Astrocyte (in vitro differentiated cells and primary cell): Measurements from ENCODE around the gene CEP41. TPM values are rescaled to one million over a fixed set of nuclear protein-coding genes. Genes with fewer than 3 reads are reported as not detected.

Experiments used
- DNase-seq: peaks from one replicate; pipeline ENCODE4 v3.0.0-alpha.2; 2010; ENCODE audit warnings: low read depth
- FAIRE-seq: peaks from 2 replicates; lab custom pipeline; 2011; peaks lifted over from hg19 to GRCh38; lab: Jason Lieb, UNC
- H2AFZ ChIP-seq: 2 replicates; pipeline ENCODE4 v1.6.0; 2012; ENCODE audit warnings: low read depth, low read length, inconsistent platforms
- H3K27ac ChIP-seq: 2 replicates; pipeline ENCODE4 v1.5.1; 2011; ENCODE audit warnings: low read depth, low read length, inconsistent platforms
- H3K27me3 ChIP-seq: 2 replicates; pipeline ENCODE4 v1.6.0; 2011; ENCODE audit warnings: low read length, inconsistent platforms; ENCODE audit not compliant: insufficient read depth
- H3K36me3 ChIP-seq: 2 replicates; pipeline ENCODE4 v1.5.1; 2011; ENCODE audit warnings: low read length, inconsistent platforms; ENCODE audit not compliant: insufficient read depth
- H3K4me1 ChIP-seq: 2 replicates; pipeline ENCODE4 v1.5.1; 2011; ENCODE audit warnings: low read length, inconsistent platforms; ENCODE audit not compliant: insufficient read depth
- H3K4me2 ChIP-seq: 2 replicates; pipeline ENCODE4 v1.6.0; 2012; ENCODE audit warnings: low read length, inconsistent platforms
- H3K4me3 ChIP-seq: 2 replicates; pipeline ENCODE4 v1.5.1; 2011; ENCODE audit warnings: low read depth, mild to moderate bottlenecking, low read length, inconsistent platforms; ENCODE audit not compliant: insufficient read depth
- H3K79me2 ChIP-seq: 2 replicates; pipeline ENCODE4 v1.6.0; 2012; ENCODE audit warnings: mild to moderate bottlenecking, low read length, inconsistent platforms; ENCODE audit not compliant: insufficient read depth
- H3K9ac ChIP-seq: 2 replicates; pipeline ENCODE4 v1.6.0; 2012; ENCODE audit warnings: mild to moderate bottlenecking, low read length, inconsistent platforms
- H3K9me3 ChIP-seq: 2 replicates; pipeline ENCODE4 v1.5.1; 2012; ENCODE audit warnings: low read depth, mild to moderate bottlenecking, low read length, inconsistent platforms; ENCODE audit not compliant: insufficient read depth
- H4K20me1 ChIP-seq: 2 replicates; pipeline ENCODE4 v1.6.0; 2012; ENCODE audit warnings: low read length, inconsistent platforms; ENCODE audit not compliant: insufficient read depth
- H3K27ac Mint-ChIP-seq: one replicate; pipeline ENCODE4 v1.8.0; 2021; ENCODE audit warnings: mild to moderate bottlenecking, mixed read lengths; ENCODE audit not compliant: unreplicated experiment
- H3K27me3 Mint-ChIP-seq: one replicate; pipeline ENCODE4 v1.8.0; 2021; ENCODE audit warnings: low read depth, mixed read lengths; ENCODE audit not compliant: unreplicated experiment
- H3K36me3 Mint-ChIP-seq: one replicate; pipeline ENCODE4 v1.8.0; 2021; ENCODE audit warnings: low read depth, mixed read lengths; ENCODE audit not compliant: unreplicated experiment
- H3K4me1 Mint-ChIP-seq: one replicate; pipeline ENCODE4 v1.8.0; 2021; ENCODE audit warnings: low read depth, mixed read lengths; ENCODE audit not compliant: unreplicated experiment
- H3K4me3 Mint-ChIP-seq: one replicate; pipeline ENCODE4 v1.8.0; 2021; ENCODE audit warnings: mild to moderate bottlenecking, moderate library complexity, mixed read lengths; ENCODE audit not compliant: unreplicated experiment
- H3K9me3 Mint-ChIP-seq: one replicate; pipeline ENCODE4 v1.8.0; 2021; ENCODE audit warnings: mild to moderate bottlenecking, mixed read lengths; ENCODE audit not compliant: unreplicated experiment
- CTCF ChIP-seq: IDR thresholded peaks from 2 replicates; pipeline ENCODE4 v1.5.1; 2011; ENCODE audit warnings: low read depth, mild to moderate bottlenecking, inconsistent platforms, low read length, moderate library complexity; ENCODE audit not compliant: insufficient read depth
- EZH2 ChIP-seq: IDR thresholded peaks from 2 replicates; pipeline ENCODE4 v1.6.1; 2012; ENCODE audit warnings: mild to moderate bottlenecking, low read length, inconsistent platforms; ENCODE audit not compliant: insufficient read depth
- total RNA-seq: library from RNA; stranded (reverse); gene quantifications from 2 replicates; pipeline ENCODE4 v1.2.1, GENCODE V29; 2021

Gene CEP41
- total RNA-seq, 1 donor from 2014 or later, result 16.4 TPM

DNA sequence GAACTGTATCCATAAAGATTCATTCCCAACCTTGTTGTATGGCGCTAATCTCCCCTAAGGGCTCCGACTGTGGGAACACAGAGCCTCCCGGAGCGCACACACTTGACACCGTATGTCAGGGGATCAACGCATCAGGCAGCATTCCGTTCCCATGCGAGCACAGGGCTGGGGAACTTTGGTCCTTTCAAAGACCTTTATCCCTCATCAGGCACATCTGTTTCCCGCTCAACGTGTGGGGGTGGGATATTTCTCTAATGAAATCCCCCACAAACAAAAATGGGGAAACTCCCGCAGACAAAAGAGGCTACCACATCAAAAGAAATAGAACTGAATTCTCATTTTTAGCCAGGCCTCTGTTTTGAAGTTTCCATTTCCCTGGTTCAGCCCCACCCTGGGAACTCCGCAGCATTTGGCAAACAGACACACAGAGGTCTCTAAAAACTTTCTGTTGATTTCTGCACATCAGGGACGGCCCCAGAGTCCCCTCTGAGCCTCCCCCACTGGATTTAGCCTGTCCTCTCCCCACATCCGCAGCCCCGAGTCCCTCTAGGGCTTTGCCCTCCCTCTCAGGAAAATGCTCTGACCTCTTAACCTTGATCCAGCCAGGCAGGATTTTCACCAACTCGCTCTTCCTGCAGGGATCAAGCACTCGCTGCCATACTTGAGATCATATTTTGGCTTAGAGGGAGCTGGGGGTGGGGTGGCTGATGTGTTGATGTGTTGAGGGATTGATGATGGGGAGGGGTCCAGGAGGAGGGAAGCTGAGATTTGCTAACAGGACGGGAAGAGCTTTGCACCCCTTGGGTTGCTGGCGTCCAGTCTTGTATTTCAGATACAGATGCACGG lies 89.6 kb downstream of the CEP41 start:
- peak overlapping the region; percentile 90 for H3K4me2 ChIP-seq
- H3K27ac Mint-ChIP-seq, result peak overlapping the region; percentile 70
- H3K4me1 Mint-ChIP-seq, result peaks cover 44% of the 10 kb centered on the region
- FAIRE-seq (no peak), DNase-seq (no peak)
- H2AFZ ChIP-seq, result peak overlapping the region; percentile 13
- no peak overlapping the region for H3K4me3 Mint-ChIP-seq
- H4K20me1 ChIP-seq, result no peaks in the 10 kb centered on the region
- peaks cover 8% of the 10 kb centered on the region for H3K27me3 Mint-ChIP-seq
- no peaks in the 10 kb centered on the region for H3K79me2 ChIP-seq
- no peak overlapping the region for H3K27ac ChIP-seq
- H3K9me3 ChIP-seq, result no peaks in the 10 kb centered on the region
- H3K27me3 ChIP-seq, result no peaks in the 10 kb centered on the region
- H3K36me3 ChIP-seq, result no peaks in the 10 kb centered on the region
- H3K36me3 Mint-ChIP-seq, result no peaks in the 10 kb centered on the region
- peaks cover 31% of the 10 kb centered on the region for H3K4me1 ChIP-seq
- no peak for TF ChIP-seq EZH2
- no peak for TF ChIP-seq CTCF
- no peak overlapping the region for H3K9ac ChIP-seq
- no peaks in the 10 kb centered on the region for H3K9me3 Mint-ChIP-seq
- no peak overlapping the region for H3K4me3 ChIP-seq

DNA sequence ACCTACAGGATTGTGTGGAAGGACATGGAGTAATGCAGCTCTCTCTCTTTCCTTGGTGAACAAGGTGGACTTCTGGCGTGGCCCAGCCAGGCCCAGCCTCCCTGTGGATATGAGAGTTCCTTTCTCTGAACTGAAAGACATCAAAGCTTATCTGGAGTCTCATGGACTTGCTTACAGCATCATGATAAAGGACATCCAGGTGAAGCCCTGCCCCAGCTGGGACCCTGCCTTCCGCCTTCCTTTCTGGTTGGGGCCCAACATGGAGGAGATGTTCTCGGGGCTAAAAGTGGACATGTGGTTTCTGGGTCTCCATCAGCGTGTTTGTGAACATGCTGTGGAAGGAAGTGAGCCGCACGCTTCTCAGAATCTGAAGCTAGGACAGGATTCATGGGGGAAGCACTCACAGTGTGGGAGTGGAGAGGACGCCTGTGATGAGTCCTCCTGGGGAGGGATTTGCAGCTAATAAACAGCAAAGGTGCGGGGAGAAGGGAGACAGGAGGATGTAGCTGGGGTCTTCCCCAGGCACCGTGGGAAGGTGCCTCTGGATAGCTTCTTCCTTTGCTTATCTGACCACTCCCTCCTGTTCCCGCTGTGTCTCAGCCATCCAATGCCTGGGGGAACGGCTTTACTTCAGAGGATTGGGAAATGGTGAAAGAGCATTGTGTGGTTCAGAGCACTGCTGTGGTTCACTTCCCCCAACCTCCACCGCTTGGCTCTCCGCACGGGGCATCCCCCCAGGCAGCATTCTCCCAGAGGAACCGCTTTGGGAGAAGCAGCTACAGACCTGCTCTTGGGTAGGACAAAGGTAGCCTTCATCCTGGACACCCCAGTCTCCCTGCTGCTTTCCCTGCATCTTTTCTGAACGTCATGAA lies 90.7 kb downstream of the CEP41 start:
- H3K9me3 ChIP-seq, result no peaks in the 10 kb centered on the region
- DNase-seq (no peak), FAIRE-seq (no peak)
- H3K4me3 ChIP-seq, result no peak overlapping the region
- no peaks in the 10 kb centered on the region for H3K27me3 ChIP-seq
- H3K27ac ChIP-seq, result no peak overlapping the region
- H3K4me1 Mint-ChIP-seq, result peaks cover 40% of the 10 kb centered on the region
- peak overlapping the region; percentile 6 for H2AFZ ChIP-seq
- no peak overlapping the region for H3K27ac Mint-ChIP-seq
- no peak for TF ChIP-seq EZH2
- no peak for TF ChIP-seq CTCF
- no peaks in the 10 kb centered on the region for H3K9me3 Mint-ChIP-seq
- H3K79me2 ChIP-seq, result no peaks in the 10 kb centered on the region
- no peaks in the 10 kb centered on the region for H4K20me1 ChIP-seq
- peaks cover 8% of the 10 kb centered on the region for H3K27me3 Mint-ChIP-seq
- no peaks in the 10 kb centered on the region for H3K36me3 ChIP-seq
- H3K4me3 Mint-ChIP-seq, result no peak overlapping the region
- H3K9ac ChIP-seq, result no peak overlapping the region
- H3K4me2 ChIP-seq, result no peak overlapping the region
- no peaks in the 10 kb centered on the region for H3K36me3 Mint-ChIP-seq
- peaks cover 23% of the 10 kb centered on the region for H3K4me1 ChIP-seq
